GM12801 (cell line): Measurements from ENCODE around the gene SCYGR1.

Source experiments
- TF ChIP-seq, protein P1 (sequence below): IDR thresholded peaks from one replicate; pipeline ENCODE4 v1.5.1; 2011; ENCODE audit warnings: control low read depth; ENCODE audit not compliant: insufficient read length; ENCODE audit errors: extremely low read depth

The SCYGR1 gene

DNA sequence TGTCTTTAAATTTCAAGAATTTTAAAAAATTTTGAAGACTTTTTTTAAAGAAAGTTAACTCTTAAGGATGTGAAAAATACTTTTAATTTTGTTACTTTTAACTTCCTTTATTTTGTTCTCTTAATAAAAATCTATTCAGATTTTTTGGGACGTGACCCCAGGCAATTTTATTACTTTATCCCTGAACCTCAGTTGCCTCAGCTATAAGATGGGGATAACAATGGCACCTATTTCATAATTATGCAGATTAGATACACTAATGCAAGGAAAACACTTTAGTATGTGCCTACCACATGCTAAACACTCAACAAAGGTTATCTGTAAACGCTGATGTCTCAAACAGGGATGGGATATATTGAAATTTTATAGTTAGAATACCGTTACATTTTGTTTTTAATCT is 1.5 kb upstream of the SCYGR1 start:
- TF ChIP-seq, protein P1, sequence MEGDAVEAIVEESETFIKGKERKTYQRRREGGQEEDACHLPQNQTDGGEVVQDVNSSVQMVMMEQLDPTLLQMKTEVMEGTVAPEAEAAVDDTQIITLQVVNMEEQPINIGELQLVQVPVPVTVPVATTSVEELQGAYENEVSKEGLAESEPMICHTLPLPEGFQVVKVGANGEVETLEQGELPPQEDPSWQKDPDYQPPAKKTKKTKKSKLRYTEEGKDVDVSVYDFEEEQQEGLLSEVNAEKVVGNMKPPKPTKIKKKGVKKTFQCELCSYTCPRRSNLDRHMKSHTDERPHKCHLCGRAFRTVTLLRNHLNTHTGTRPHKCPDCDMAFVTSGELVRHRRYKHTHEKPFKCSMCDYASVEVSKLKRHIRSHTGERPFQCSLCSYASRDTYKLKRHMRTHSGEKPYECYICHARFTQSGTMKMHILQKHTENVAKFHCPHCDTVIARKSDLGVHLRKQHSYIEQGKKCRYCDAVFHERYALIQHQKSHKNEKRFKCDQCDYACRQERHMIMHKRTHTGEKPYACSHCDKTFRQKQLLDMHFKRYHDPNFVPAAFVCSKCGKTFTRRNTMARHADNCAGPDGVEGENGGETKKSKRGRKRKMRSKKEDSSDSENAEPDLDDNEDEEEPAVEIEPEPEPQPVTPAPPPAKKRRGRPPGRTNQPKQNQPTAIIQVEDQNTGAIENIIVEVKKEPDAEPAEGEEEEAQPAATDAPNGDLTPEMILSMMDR, result no peak

- TF ChIP-seq, protein P1, result no peak
These were observed 825 bp upstream of the SCYGR1 start for GRCh38 chr2:227388537-227389011.

- TF ChIP-seq, protein P1, result no peak
These were observed 1.1 kb downstream of the SCYGR1 start for GRCh38 chr2:227386630-227387029.

- TF ChIP-seq, protein P1, result no peak
These were observed 4.1 kb downstream of the SCYGR1 start for GRCh38 chr2:227383686-227384085.

DNA sequence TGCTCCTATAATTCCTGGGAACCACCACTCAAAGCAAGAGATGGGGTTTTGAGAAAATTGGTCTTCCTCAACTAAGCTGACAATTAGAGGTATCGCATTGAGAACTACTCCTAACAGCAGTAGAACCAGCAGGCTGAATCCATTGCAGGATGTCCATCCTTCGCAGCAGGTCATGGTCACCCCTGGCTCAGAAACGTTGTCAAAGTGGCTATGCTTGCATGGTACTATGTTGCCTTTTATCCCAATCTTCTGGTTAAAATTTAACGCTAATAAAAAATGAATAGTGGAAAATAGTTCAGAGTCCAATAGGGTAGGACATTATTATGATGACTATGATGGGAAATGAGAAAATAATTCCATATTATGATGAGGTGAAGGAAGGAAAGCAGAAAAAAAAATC is 8.7 kb downstream of the SCYGR1 start, which contains the start of gene TM4SF20:
Gene TM4SF20 (minus strand): TSS at position 212 of the 400 bp plus-strand sequence. CDS start 38 bp downstream, at position 174.
- TF ChIP-seq, protein P1, result no peak

- TF ChIP-seq, protein P1, result no peak
These were observed 9.4 kb downstream of the SCYGR1 start for GRCh38 chr2:227378371-227378782.

GRCh38 chr2:227377467-227378351 is 10.0 kb downstream of the SCYGR1 start:
- TF ChIP-seq, protein P1, result no peak
